PC-3 (cell line): ENCODE results near the gene TFIP11. TPM values are rescaled to one million over a fixed set of nuclear protein-coding genes. Genes with fewer than 3 reads are reported as not detected.

Source experiments
- ATAC-seq: fragments of 200-7000 bp; cut with Tn5 transposase; 2 replicates; pipeline ENCODE4 v1.9.1; 2020; ENCODE audit warnings: mild to moderate bottlenecking, moderate library complexity
- BruUV-seq: library from RNA; stranded (reverse); fragments of 400-500 nt; replicated peaks from 2 replicates; lab custom pipeline; 2021; lab: Mats Ljungman, UMichigan
- CTCF ChIA-PET: fragments of 300-600 bp; sonication (Branson Sonifier 250); formaldehyde crosslinking; loops from one replicate; lab custom pipeline; 2022; ENCODE audit warnings: antibody characterized with exemption; lab: Charles Lee
- POLR2A ChIA-PET: fragments of 300-600 bp; sonication (Branson Sonifier 250); formaldehyde crosslinking; loops from one replicate; lab custom pipeline; 2022; ENCODE audit warnings: antibody characterized with exemption; ENCODE audit not compliant: unreplicated experiment; lab: Charles Lee
- DNase-seq: peaks from one replicate; pipeline ENCODE4 v3.0.0-alpha.2; 2015
- H2AFZ ChIP-seq: fragments of 300-600 bp; sonication (generic); 2 replicates; pipeline ENCODE4 v1.6.0; 2016; ENCODE audit warnings: antibody characterized with exemption, low read length
- H3F3A ChIP-seq: fragments of 300-600 bp; sonication (generic); one replicate; pipeline ENCODE4 v1.6.0; 2017; ENCODE audit warnings: antibody characterized with exemption, low read length, control low read depth, mild to moderate bottlenecking; ENCODE audit not compliant: unreplicated experiment
- H3K27ac ChIP-seq: fragments of 300-600 bp; sonication (generic); 2 replicates; pipeline ENCODE4 v1.5.1; 2016; ENCODE audit warnings: mild to moderate bottlenecking, low read length
- H3K27me3 ChIP-seq: fragments of 300-600 bp; sonication (generic); 2 replicates; pipeline ENCODE4 v1.6.1; 2016; ENCODE audit warnings: low read length, mixed read lengths
- H3K36me3 ChIP-seq: fragments of 300-600 bp; sonication (generic); 2 replicates; pipeline ENCODE4 v1.6.1; 2016; ENCODE audit warnings: low read depth, mixed run types, low read length, mixed read lengths
- H3K4me1 ChIP-seq: fragments of 300-600 bp; sonication (generic); 2 replicates; pipeline ENCODE4 v1.5.1; 2016; ENCODE audit warnings: low read length; ENCODE audit not compliant: insufficient read depth
- H3K4me2 ChIP-seq: fragments of 300-600 bp; sonication (generic); 2 replicates; pipeline ENCODE4 v1.6.0; 2016; ENCODE audit warnings: low read length
- H3K4me3 ChIP-seq: fragments of 300-600 bp; sonication (generic); 2 replicates; pipeline ENCODE4 v1.5.1; 2016; ENCODE audit warnings: mild to moderate bottlenecking, low read length, mixed read lengths
- H3K79me2 ChIP-seq: fragments of 300-600 bp; sonication (generic); 2 replicates; pipeline ENCODE4 v1.6.1; 2017; ENCODE audit warnings: low read length, mixed read lengths
- H3K9ac ChIP-seq: fragments of 300-600 bp; sonication (generic); 2 replicates; pipeline ENCODE4 v1.6.0; 2016; ENCODE audit warnings: mild to moderate bottlenecking, low read length
- H3K9me2 ChIP-seq: fragments of 300-600 bp; sonication (generic); replicated peaks from 2 replicates; pipeline ENCODE4 v1.6.1; 2016; ENCODE audit warnings: mixed run types, low read length, mixed read lengths
- H3K9me3 ChIP-seq: fragments of 300-600 bp; sonication (generic); 2 replicates; pipeline ENCODE4 v1.6.1; 2016; ENCODE audit warnings: low read length, mixed read lengths
- H4K20me1 ChIP-seq: fragments of 300-600 bp; sonication (generic); 2 replicates; pipeline ENCODE4 v1.6.1; 2016; ENCODE audit warnings: low read length, mixed read lengths
- EZH2 ChIP-seq: fragments of 300-600 bp; sonication (generic); IDR thresholded peaks from one replicate; pipeline ENCODE4 v1.6.1; 2017; ENCODE audit warnings: antibody characterized with exemption, mild to moderate bottlenecking, low read length; ENCODE audit not compliant: unreplicated experiment
- EZH2phosphoT487 ChIP-seq: fragments of 300-600 bp; sonication (generic); IDR thresholded peaks from 2 replicates; pipeline ENCODE4 v1.6.1; 2018; ENCODE audit warnings: mild to moderate bottlenecking, antibody characterized with exemption, low read length, borderline replicate concordance
- intact Hi-C: fragments of 100-400 bp; cut with micrococcal nuclease; formaldehyde crosslinking; loops from 2 replicates; pipeline ENCODE4 v1.9.0; 2023
- total RNA-seq: library from RNA; depleted of rRNA; stranded (reverse); fragments of >200 nt; gene quantifications from 2 replicates; pipeline ENCODE4 v1.2.3, GENCODE V29; 2014
- TF ChIP-seq, protein P1 (sequence below): fragments of 300-600 bp; sonication (generic); conservative IDR thresholded peaks from 2 replicates; pipeline ENCODE4 v1.5.1; 2017; ENCODE audit warnings: antibody characterized with exemption, low read depth, mild to moderate bottlenecking, low read length

TFIP11 gene
- total RNA-seq, 1 experiment from 2014 or later: 22.4 TPM

DNA sequence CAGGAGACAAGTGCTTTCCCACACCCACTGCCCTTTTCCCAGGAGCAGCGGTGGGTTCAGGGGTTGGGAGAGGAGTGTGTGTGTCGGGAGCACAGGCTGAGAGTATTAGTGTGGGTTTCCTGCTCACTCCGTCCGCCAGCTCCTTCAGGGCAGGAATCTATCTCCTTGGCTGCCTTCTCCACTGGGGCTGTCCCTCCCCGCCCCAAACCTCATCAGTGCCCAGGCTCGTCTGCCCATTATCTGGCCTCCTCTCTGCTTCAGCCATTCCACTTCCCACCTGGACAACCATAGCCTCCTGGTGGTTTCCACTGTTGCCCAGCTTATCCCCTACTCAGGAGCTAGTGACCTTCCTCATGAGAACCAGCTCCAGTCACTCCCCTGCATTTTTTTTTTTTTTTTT lies 63.3 kb downstream of the TFIP11 start:
- Histone ChIP-seq H3K27ac (no peak overlapping the region), H3K9ac (no peak overlapping the region), H3K9me2 (no peaks in the 10 kb centered on the region), H3F3A (no peaks in the 10 kb centered on the region), H3K4me3 (no peak overlapping the region), H3K4me2 (no peak overlapping the region), H3K27me3 (no peaks in the 10 kb centered on the region), H2AFZ (no peak overlapping the region), H3K4me1 (no peaks in the 10 kb centered on the region), H3K9me3 (no peaks in the 10 kb centered on the region), H3K36me3 (no peaks in the 10 kb centered on the region), H4K20me1 (no peaks in the 10 kb centered on the region), H3K79me2 (no peaks in the 10 kb centered on the region)
- intact Hi-C loops: no loop called here
- DNase-seq (no peak), ATAC-seq (no peak)
- CTCF ChIA-PET: no interaction called here
- BruUV-seq: no TSS peak
- TF ChIP-seq EZH2phosphoT487: no peak
- no peak for TF ChIP-seq EZH2
- TF ChIP-seq, protein P1, sequence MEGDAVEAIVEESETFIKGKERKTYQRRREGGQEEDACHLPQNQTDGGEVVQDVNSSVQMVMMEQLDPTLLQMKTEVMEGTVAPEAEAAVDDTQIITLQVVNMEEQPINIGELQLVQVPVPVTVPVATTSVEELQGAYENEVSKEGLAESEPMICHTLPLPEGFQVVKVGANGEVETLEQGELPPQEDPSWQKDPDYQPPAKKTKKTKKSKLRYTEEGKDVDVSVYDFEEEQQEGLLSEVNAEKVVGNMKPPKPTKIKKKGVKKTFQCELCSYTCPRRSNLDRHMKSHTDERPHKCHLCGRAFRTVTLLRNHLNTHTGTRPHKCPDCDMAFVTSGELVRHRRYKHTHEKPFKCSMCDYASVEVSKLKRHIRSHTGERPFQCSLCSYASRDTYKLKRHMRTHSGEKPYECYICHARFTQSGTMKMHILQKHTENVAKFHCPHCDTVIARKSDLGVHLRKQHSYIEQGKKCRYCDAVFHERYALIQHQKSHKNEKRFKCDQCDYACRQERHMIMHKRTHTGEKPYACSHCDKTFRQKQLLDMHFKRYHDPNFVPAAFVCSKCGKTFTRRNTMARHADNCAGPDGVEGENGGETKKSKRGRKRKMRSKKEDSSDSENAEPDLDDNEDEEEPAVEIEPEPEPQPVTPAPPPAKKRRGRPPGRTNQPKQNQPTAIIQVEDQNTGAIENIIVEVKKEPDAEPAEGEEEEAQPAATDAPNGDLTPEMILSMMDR: no peak
- POLR2A ChIA-PET: no interaction called here

GRCh38 chr22:26448334-26448733 lies 63.9 kb downstream of the TFIP11 start:
- TF ChIP-seq EZH2phosphoT487 (no peak), EZH2 (no peak)
- TF ChIP-seq, protein P1: no peak
- POLR2A ChIA-PET: no interaction called here
- intact Hi-C loops: no loop called here

DNA sequence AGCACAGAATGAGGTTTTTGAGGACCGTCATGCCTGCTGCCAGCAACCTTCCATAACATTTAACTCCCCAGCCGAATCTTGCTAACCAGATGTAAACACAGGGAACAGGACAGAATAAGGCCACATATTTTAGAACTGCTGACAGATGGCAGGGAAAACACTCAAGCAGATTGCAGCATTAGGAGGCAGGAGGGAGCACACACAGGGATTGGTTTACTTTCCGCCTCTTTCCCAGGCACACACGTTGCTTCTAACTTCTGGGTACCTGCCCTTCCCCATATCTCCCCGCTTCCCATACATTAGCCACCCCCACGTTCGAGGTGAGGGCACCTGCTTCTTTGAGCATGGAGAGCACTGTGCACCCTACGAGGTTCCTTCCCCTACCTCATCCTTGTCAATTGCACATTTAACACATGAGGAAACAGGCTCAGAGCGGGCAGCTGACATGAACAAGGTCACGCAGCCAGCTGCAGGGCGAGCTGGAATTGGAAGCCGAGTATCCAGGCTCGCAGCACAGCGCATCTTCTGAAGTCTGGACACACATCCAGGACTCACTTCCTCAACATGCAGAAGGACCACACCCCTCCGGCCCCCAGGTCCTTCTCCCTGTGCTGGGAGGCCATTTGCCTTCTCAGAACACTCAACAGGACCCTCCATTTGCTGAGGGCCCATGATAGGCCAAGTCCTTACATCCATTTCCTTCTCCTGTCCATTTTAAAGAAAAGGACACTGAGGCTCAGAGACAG lies 64.5 kb downstream of the TFIP11 start:
- intact Hi-C loops: no loop called here
- Histone ChIP-seq H3K27ac (no peak overlapping the region), H4K20me1 (no peaks in the 10 kb centered on the region), H2AFZ (no peak overlapping the region), H3K9me2 (no peaks in the 10 kb centered on the region), H3K4me3 (no peak overlapping the region), H3K4me2 (no peak overlapping the region), H3K9me3 (no peaks in the 10 kb centered on the region), H3K4me1 (no peaks in the 10 kb centered on the region), H3F3A (no peaks in the 10 kb centered on the region), H3K27me3 (no peaks in the 10 kb centered on the region), H3K79me2 (no peaks in the 10 kb centered on the region), H3K9ac (no peak overlapping the region), H3K36me3 (no peaks in the 10 kb centered on the region)
- POLR2A ChIA-PET: no interaction called here
- no TSS peak for BruUV-seq
- ATAC-seq (no peak), DNase-seq (no peak)
- CTCF ChIA-PET: no interaction called here
- TF ChIP-seq, protein P1: no peak
- TF ChIP-seq EZH2phosphoT487: no peak
- TF ChIP-seq EZH2: no peak

More at GRCh38 chr22:26448334-26448733, 63.9 kb downstream of the TFIP11 start:
- H3K4me3 ChIP-seq: no peak overlapping the region
- H3K27ac ChIP-seq: no peak overlapping the region
- DNase-seq (no peak), ATAC-seq (no peak)
- no peaks in the 10 kb centered on the region for H3F3A ChIP-seq
- no peaks in the 10 kb centered on the region for H3K4me1 ChIP-seq
- no peak overlapping the region for H2AFZ ChIP-seq
- H3K9me2 ChIP-seq: no peaks in the 10 kb centered on the region
- H4K20me1 ChIP-seq: no peaks in the 10 kb centered on the region
- no peak overlapping the region for H3K9ac ChIP-seq
- CTCF ChIA-PET: no interaction called here
- H3K4me2 ChIP-seq: no peak overlapping the region
- no TSS peak for BruUV-seq
- H3K9me3 ChIP-seq: no peaks in the 10 kb centered on the region
- H3K79me2 ChIP-seq: no peaks in the 10 kb centered on the region
- H3K36me3 ChIP-seq: no peaks in the 10 kb centered on the region
- H3K27me3 ChIP-seq: no peaks in the 10 kb centered on the region
